ENCODE results near the gene ADCY5. TPM values are rescaled to one million over a fixed set of nuclear protein-coding genes. Genes with fewer than 3 reads are reported as not detected.

ADCY5 gene
- total and polyA plus RNA-seq, 2 donors (not counting 1 experiment from before 2014, with no cell fraction given): not detected

DNA sequence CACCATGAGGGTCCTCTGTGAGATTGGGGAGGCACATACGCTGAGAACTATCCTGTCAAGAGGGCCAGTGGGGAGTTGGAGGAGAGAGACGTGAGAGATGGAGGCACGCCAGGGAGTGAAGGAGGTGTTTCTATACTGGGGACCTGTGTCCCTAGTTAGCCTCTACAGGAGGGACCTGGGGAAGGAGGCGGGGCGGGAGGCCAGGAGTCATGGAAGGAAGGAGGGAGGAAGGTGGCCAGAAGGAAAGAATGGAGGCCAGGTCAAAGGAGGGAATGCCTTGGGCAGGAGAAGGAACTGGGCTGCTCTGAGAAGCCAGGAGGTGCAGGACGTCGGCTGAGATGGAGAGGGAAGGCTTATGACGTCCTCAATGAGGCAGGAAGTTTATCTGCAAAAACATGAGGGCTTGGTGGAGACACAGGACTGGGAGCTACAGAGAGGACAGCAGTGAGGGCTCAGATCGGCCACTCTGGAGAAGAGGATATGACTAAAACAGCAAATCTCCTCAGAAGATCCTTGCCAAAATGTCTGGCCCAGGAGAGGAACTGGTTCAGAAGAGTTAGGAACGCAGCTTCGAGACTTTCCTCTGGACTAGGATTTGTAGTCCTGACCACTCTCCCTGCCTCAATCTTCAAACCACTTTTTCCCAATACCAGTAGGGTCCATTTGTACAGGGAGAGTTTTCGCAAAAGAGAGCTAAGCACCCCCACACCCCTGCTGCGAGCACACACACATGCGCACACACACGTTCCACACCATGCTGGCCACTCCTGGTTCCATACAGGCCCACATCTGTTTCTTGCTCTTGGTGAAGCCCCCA lies 59.9 kb downstream of the ADCY5 start:
- Histone ChIP-seq H3K4me2 (replicated peaks; ENCODE audit: low read depth, low read length, poor library complexity, severe bottlenecking) (no peak overlapping the region), H3K9ac (ENCODE audit: low read length) (no peak overlapping the region), H3K4me3 (ENCODE audit: control extremely low read depth in 1 of 5, extremely low read depth in 1 of 5, insufficient read depth in 1 of 5, low read depth in 2 of 5, low read length in 4 of 5) (no peak overlapping the region), H3K27ac (ENCODE audit: low read length in 2 of 2) (no peak overlapping the region), H4K20me1 (ENCODE audit: control insufficient read depth, insufficient read depth, low read length, poor library complexity, severe bottlenecking) (no peaks in the 10 kb centered on the region), H2AFZ (ENCODE audit: insufficient read depth, low read depth, low read length, poor library complexity, severe bottlenecking) (no peak overlapping the region), H3K4me1 (ENCODE audit: control insufficient read depth in 2 of 2, insufficient read depth in 2 of 2, low read length in 2 of 2) (no peaks in the 10 kb centered on the region), H3K9me3 (ENCODE audit: control extremely low read depth in 1 of 3, control insufficient read depth in 2 of 3, insufficient read depth in 1 of 3, low read length in 2 of 3) (no peaks in the 10 kb centered on the region), H3K36me3 (replicated peaks in 1 of 2; ENCODE audit: control extremely low read depth in 1 of 2, control insufficient read depth in 1 of 2, extremely low read depth in 1 of 2, insufficient read depth in 2 of 2, low read length in 1 of 2) (no peaks in the 10 kb centered on the region), H3K79me2 (ENCODE audit: control insufficient read depth, insufficient read depth, low read length) (no peaks in the 10 kb centered on the region), H3K27me3 (replicated peaks in 1 of 4; ENCODE audit: control extremely low read depth in 1 of 4, control insufficient read depth in 3 of 4, insufficient read depth in 4 of 4, low read length in 3 of 4) (peaks cover 0 to 3% (median 0%) of the 10 kb centered on the region in 4 experiments)
- Mint-ChIP-seq H3K27me3 (peaks cover 38% of the 10 kb centered on the region), H3K4me1 (no peaks in the 10 kb centered on the region), H3K27ac (no peak overlapping the region), H3K9me3 (ENCODE audit: insufficient read depth) (no peaks in the 10 kb centered on the region), H3K4me3 (no peak overlapping the region)
- no peak for ATAC-seq (ENCODE audit: low read depth)
- intact Hi-C loops (cut with micrococcal nuclease): no loop called here
- TF ChIP-seq, protein P1, sequence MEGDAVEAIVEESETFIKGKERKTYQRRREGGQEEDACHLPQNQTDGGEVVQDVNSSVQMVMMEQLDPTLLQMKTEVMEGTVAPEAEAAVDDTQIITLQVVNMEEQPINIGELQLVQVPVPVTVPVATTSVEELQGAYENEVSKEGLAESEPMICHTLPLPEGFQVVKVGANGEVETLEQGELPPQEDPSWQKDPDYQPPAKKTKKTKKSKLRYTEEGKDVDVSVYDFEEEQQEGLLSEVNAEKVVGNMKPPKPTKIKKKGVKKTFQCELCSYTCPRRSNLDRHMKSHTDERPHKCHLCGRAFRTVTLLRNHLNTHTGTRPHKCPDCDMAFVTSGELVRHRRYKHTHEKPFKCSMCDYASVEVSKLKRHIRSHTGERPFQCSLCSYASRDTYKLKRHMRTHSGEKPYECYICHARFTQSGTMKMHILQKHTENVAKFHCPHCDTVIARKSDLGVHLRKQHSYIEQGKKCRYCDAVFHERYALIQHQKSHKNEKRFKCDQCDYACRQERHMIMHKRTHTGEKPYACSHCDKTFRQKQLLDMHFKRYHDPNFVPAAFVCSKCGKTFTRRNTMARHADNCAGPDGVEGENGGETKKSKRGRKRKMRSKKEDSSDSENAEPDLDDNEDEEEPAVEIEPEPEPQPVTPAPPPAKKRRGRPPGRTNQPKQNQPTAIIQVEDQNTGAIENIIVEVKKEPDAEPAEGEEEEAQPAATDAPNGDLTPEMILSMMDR (IDR thresholded peaks at IDR 0.05): no peak
- TF ChIP-seq EZH2 (IDR thresholded peaks at IDR 0.05; ENCODE audit: borderline replicate concordance, insufficient read depth, low read depth, low read length, poor library complexity, severe bottlenecking): no peak
- DNase-seq: no peak
- ChIA-PET POLR2A (no interaction called here), CTCF (no interaction called here)
- WGBS (ENCODE audit: insufficient coverage): 82% methylated on average over 8 of the region's 15 CpGs

DNA sequence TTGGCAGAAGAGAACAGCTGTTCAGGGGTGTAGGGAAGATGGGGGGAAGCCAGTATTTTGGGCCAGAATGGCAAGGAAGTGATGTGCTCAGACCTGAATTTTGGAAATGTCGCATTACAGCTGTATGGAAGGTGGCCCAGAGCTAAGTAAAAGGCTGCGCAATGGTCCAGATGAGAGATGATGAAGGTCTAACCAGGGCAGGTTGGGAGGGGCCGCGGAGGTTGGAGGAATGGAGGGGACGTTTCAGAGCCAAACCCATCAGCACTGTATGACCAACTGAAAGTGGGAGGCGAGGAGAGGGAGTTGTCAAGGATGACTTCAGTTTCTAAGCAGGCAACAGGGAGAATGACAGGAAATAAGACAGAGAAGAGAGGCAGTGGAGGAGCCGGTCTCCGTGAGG lies 60.8 kb downstream of the ADCY5 start:
- TF ChIP-seq, protein P1 (IDR thresholded peaks at IDR 0.05): no peak
- TF ChIP-seq EZH2 (IDR thresholded peaks at IDR 0.05; ENCODE audit: borderline replicate concordance, insufficient read depth, low read depth, low read length, poor library complexity, severe bottlenecking): no peak

More for the DNA sequence above, 60.8 kb downstream of the ADCY5 start:
- CTCF ChIA-PET: no interaction called here
- H3K4me1 Mint-ChIP-seq: no peaks in the 10 kb centered on the region
- H2AFZ ChIP-seq (ENCODE audit: insufficient read depth, low read depth, low read length, poor library complexity, severe bottlenecking): no peak overlapping the region
- POLR2A ChIA-PET: no interaction called here
- H3K4me2 ChIP-seq (replicated peaks; ENCODE audit: low read depth, low read length, poor library complexity, severe bottlenecking): no peak overlapping the region
- H3K27ac ChIP-seq (ENCODE audit: low read length in 2 of 2): no peak overlapping the region
- no peak for DNase-seq
- no peaks in the 10 kb centered on the region for H3K36me3 ChIP-seq (replicated peaks in 1 of 2; ENCODE audit: control extremely low read depth in 1 of 2, control insufficient read depth in 1 of 2, extremely low read depth in 1 of 2, insufficient read depth in 2 of 2, low read length in 1 of 2)
- H3K27me3 ChIP-seq (replicated peaks in 1 of 4; ENCODE audit: control extremely low read depth in 1 of 4, control insufficient read depth in 3 of 4, insufficient read depth in 4 of 4, low read length in 3 of 4): peaks cover 0 to 3% (median 0%) of the 10 kb centered on the region in 4 experiments
- WGBS (ENCODE audit: insufficient coverage): 89% methylated on average over 8 of the region's 8 CpGs
- H3K27me3 Mint-ChIP-seq: peaks cover 41% of the 10 kb centered on the region
- H3K9me3 ChIP-seq (ENCODE audit: control extremely low read depth in 1 of 3, control insufficient read depth in 2 of 3, insufficient read depth in 1 of 3, low read length in 2 of 3): no peaks in the 10 kb centered on the region
- no peak overlapping the region for H3K4me3 Mint-ChIP-seq
- no peak overlapping the region for H3K9ac ChIP-seq (ENCODE audit: low read length)
- intact Hi-C loops (cut with micrococcal nuclease): no loop called here
- no peak overlapping the region for H3K27ac Mint-ChIP-seq
- H3K4me1 ChIP-seq (ENCODE audit: control insufficient read depth in 2 of 2, insufficient read depth in 2 of 2, low read length in 2 of 2): no peaks in the 10 kb centered on the region
- no peaks in the 10 kb centered on the region for H3K9me3 Mint-ChIP-seq (ENCODE audit: insufficient read depth)
- H3K4me3 ChIP-seq (ENCODE audit: control extremely low read depth in 1 of 5, extremely low read depth in 1 of 5, insufficient read depth in 1 of 5, low read depth in 2 of 5, low read length in 4 of 5): no peak overlapping the region
- no peaks in the 10 kb centered on the region for H4K20me1 ChIP-seq (ENCODE audit: control insufficient read depth, insufficient read depth, low read length, poor library complexity, severe bottlenecking)
- ATAC-seq (ENCODE audit: low read depth): no peak
- no peaks in the 10 kb centered on the region for H3K79me2 ChIP-seq (ENCODE audit: control insufficient read depth, insufficient read depth, low read length)
